BJ (cell line): ENCODE measurements around the gene HSPA9. TPM values are rescaled to one million over a fixed set of nuclear protein-coding genes. Genes with fewer than 3 reads are reported as not detected.

Experiments used
- CTCF ChIA-PET: fragments of 350-600 bp; formaldehyde crosslinking; extraction: SDS; loops from one replicate; lab custom pipeline; 2021; ENCODE audit warnings: antibody characterized with exemption, inconsistent platforms; lab: Yijun Ruan, JAX
- POLR2A ChIA-PET: fragments of 300-600 bp; sonication (Branson Sonifier 250); formaldehyde crosslinking; extraction: SDS; loops from one replicate; lab custom pipeline; 2021; ENCODE audit warnings: antibody characterized with exemption; lab: Charles Lee
- DNase-seq: peaks from one replicate; pipeline ENCODE4 v3.0.0-alpha.2; 2011; ENCODE audit warnings: low read depth
- H3K27me3 ChIP-seq: 2 replicates; pipeline ENCODE4 v1.6.0; 2011; ENCODE audit warnings: low read length; ENCODE audit not compliant: control insufficient read depth, insufficient read depth
- H3K36me3 ChIP-seq: 2 replicates; pipeline ENCODE4 v1.5.1; 2011; ENCODE audit warnings: low read length; ENCODE audit not compliant: control insufficient read depth, insufficient read depth
- H3K4me3 ChIP-seq: 2 replicates; pipeline ENCODE4 v1.5.1; 2011; ENCODE audit warnings: low read depth, mild to moderate bottlenecking, control low read depth, low read length
- polyA plus RNA-seq: library from polyadenylated mRNA; depleted of rRNA; stranded (reverse); fragments of >200 nt; gene quantifications from 2 replicates; pipeline ENCODE4 v1.2.3, GENCODE V29; 2011
- TF ChIP-seq, protein P1 (sequence below): IDR thresholded peaks from 2 replicates; pipeline ENCODE4 v1.5.1; 2011; ENCODE audit warnings: low read depth, mild to moderate bottlenecking, control low read depth, inconsistent platforms, low read length, moderate library complexity; ENCODE audit not compliant: insufficient read depth

The HSPA9 gene
- polyA plus RNA-seq, 1 experiment = 245 TPM

DNA sequence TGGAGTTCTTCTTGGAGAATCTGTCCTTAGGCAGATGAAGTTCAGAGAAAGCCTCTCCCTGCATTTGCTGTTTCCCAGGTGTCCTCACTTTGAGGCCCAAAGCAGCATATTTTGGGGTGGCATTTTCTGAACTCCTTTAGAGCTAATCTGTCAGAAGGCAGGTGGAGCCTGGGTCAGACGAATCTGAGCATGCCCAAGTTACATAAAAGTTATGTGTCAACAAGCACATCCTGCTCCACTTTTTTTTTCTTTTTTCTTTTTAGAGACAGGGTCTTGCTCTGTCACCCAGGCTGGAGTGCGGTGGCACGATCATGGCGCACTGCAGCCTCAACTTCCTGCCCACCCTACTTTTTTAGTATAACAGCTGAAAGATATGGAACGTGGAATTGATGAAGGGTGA is 41.3 kb upstream of the HSPA9 start:
- ChIA-PET POLR2A (no interaction called here), CTCF (interaction anchor here (1.0 to 2.1 kb wide), 2 partner anchors 15 to 23 kb away, joined by 3 to 7 read pairs; no protein-coding TSS in a partner anchor)
- peaks cover 3% of the 10 kb centered on the region; the same call in 1 of the 2 replicates for H3K27me3 ChIP-seq
- TF ChIP-seq, protein P1, sequence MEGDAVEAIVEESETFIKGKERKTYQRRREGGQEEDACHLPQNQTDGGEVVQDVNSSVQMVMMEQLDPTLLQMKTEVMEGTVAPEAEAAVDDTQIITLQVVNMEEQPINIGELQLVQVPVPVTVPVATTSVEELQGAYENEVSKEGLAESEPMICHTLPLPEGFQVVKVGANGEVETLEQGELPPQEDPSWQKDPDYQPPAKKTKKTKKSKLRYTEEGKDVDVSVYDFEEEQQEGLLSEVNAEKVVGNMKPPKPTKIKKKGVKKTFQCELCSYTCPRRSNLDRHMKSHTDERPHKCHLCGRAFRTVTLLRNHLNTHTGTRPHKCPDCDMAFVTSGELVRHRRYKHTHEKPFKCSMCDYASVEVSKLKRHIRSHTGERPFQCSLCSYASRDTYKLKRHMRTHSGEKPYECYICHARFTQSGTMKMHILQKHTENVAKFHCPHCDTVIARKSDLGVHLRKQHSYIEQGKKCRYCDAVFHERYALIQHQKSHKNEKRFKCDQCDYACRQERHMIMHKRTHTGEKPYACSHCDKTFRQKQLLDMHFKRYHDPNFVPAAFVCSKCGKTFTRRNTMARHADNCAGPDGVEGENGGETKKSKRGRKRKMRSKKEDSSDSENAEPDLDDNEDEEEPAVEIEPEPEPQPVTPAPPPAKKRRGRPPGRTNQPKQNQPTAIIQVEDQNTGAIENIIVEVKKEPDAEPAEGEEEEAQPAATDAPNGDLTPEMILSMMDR = no peak
- no peak overlapping the region for H3K4me3 ChIP-seq
- H3K36me3 ChIP-seq = no peaks in the 10 kb centered on the region
- DNase-seq = no peak

DNA sequence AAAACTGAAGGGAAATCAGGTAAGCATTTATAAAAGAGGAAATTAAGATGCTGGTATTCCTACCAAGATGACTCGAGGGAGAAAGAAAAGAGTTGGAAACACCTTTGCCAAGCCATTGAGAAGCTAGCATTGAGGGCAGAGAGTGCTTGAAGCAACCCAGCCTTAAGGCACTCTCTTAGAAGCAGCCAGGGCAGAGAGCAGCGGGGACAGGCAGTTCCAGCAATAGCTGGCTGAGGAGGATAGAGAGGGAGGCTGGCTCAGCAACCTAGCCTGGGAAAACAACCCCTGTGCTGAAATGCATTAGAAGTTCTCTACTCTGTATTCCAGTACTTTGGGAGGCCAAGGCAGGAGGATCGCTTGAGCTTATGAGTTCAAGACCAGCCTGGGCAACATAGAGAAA is 40.3 kb upstream of the HSPA9 start:
- no peak overlapping the region for H3K4me3 ChIP-seq
- no peak for DNase-seq
- CTCF ChIA-PET = interaction anchor here (0.8 to 2.1 kb wide), 4 partner anchors 14 to 36 kb away, joined by 3 to 7 read pairs (median 4); no protein-coding TSS in a partner anchor
- TF ChIP-seq, protein P1 = no peak
- peaks cover 3% of the 10 kb centered on the region; the same call in 1 of the 2 replicates for H3K27me3 ChIP-seq
- POLR2A ChIA-PET = no interaction called here
- no peaks in the 10 kb centered on the region for H3K36me3 ChIP-seq

DNA sequence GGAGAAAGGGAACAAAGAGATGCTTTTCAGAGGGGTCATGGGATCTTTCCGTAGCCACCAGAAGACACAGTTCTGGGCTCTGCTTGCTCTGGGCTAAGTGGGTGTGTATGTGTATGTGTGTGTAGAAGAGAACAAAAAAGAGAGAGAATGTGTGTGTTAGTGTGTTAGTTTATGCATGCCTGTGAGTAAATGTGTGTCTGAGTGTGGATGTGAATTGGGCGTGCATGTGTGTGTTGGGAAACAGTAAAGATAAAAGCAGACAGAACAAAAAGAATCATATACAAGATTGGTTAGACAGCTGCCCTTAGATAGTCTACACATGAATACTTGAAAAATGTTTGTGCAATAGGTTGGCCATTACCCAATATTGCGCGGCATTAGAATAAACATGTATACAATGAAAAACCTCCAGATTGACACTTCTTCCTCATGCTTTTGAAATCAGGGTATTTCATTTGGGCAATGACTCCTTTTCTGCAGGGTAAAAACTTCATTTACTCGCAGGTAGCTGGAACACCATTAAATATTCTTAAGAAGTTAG is 36.5 kb upstream of the HSPA9 start:
- Histone ChIP-seq H3K36me3 (no peaks in the 10 kb centered on the region), H3K27me3 (peaks cover 2% of the 10 kb centered on the region), H3K4me3 (peak overlapping the region; percentile 17; the same call in 1 of the 2 replicates)
- TF ChIP-seq, protein P1 = no peak
- ChIA-PET CTCF (interaction anchor here (1.8 kb wide), 1 partner anchor 10 kb away, joined by 3 read pairs; no protein-coding TSS in a partner anchor), POLR2A (no interaction called here)
- no peak for DNase-seq

DNA sequence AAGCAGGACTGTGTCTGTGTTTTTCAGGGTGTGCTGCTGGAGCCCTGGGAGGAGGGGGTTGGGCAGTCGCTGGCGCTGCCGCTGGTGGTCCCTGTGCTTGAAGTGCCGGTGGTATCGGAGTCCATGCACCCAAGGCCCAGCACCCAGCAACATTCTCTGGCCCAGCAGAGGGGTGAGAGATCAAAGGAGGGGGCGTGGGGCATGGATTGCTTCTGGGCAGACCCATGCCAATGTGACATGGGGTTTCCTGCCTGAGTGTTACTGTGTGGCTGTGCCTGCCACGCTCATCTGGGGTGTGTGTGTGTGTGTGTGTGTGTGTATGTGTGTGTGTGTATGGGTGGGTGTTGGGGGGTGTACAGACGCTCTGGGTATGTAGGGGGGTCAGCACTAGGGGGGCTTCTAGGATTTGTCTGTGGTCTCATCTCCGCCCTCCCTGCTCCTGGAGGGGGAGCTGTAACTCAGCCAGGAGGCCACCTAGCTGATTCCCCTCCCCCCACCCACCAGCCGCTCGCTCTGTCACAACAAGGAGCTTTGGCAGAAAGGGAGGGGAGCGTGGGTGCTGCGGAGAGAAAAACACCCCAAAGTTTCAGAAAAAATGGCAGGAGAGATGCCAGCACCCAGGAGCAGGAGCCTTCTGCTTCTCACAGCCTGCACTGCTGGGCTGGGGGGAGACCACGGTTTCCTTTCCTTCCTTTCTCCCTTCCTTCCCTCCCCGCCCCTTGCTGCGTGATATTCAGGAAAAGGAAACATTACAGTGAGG is 35.9 kb upstream of the HSPA9 start:
- POLR2A ChIA-PET = interaction anchor here (0.5 kb wide), 1 partner anchor 14 kb away, joined by 3 read pairs; no protein-coding TSS in a partner anchor

More for the DNA sequence above, 35.9 kb upstream of the HSPA9 start:
- TF ChIP-seq, protein P1 = no peak
- Histone ChIP-seq H3K27me3 (peaks cover 2% of the 10 kb centered on the region), H3K36me3 (no peaks in the 10 kb centered on the region), H3K4me3 (peak overlapping the region; percentile 17)
- CTCF ChIA-PET = interaction anchor here (0.6 to 0.9 kb wide), 5 partner anchors 9 to 682 kb away, joined by 3 to 5 read pairs (median 3); partner anchors contain the start of gene MATR3
- no peak for DNase-seq
